Measurements from ENCODE around the gene PRTFDC1.
"Not testable (repeated sequence)": the region's sequence is repeated elsewhere in the genome, so short reads cannot be mapped to it uniquely, and the experiment has no call there.

PRTFDC1 gene

GRCh38 chr10:24973163-24973562 lies 20.8 kb upstream of the PRTFDC1 start:
- TF ChIP-seq POLR2A (IDR thresholded peaks at IDR 0.05; ENCODE audit: extremely low read depth, insufficient read length) (no peak), MYC (IDR thresholded peaks at IDR 0.05; ENCODE audit: low read depth, low read length) (no peak), CTCF (IDR thresholded peaks at IDR 0.05; ENCODE audit: low read depth, low read length) (no peak), MAX (IDR thresholded peaks at IDR 0.05; ENCODE audit: low read depth, low read length) (no peak)
- DNase-seq (ENCODE audit: low read depth), result no peak
- H3K4me3 ChIP-seq (ENCODE audit: low read depth, low read length), result no peak overlapping the region

DNA sequence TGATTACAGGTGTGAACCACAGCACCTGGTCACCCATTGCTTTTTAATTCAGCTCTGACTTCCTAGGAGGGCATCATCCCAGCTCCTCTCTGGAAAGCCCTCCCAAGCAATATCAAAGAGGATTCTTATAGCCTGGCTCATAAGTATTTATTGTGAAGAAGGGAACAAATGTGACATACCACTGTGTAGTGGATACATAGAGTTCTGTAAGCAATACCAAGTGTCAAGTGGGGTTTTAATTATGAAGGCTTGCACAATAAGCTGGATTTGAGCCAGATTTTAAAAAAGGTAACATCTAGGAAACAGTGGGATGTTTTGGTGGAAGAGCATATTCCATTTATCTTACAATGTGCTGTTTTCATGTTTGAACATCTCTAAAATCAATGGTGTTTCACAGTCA lies 19.0 kb upstream of the PRTFDC1 start:
- DNase-seq (ENCODE audit: low read depth), result no peak
- TF ChIP-seq POLR2A (IDR thresholded peaks at IDR 0.05; ENCODE audit: extremely low read depth, insufficient read length) (no peak), MAX (IDR thresholded peaks at IDR 0.05; ENCODE audit: low read depth, low read length) (no peak), CTCF (IDR thresholded peaks at IDR 0.05; ENCODE audit: low read depth, low read length) (no peak), MYC (IDR thresholded peaks at IDR 0.05; ENCODE audit: low read depth, low read length) (no peak)

GRCh38 chr10:24969841-24970281 lies 17.5 kb upstream of the PRTFDC1 start:
- no peak for TF ChIP-seq MAX (IDR thresholded peaks at IDR 0.05; ENCODE audit: low read depth, low read length)
- no peak for TF ChIP-seq CTCF (IDR thresholded peaks at IDR 0.05; ENCODE audit: low read depth, low read length)
- TF ChIP-seq MYC (IDR thresholded peaks at IDR 0.05; ENCODE audit: low read depth, low read length), result no peak
- TF ChIP-seq POLR2A (IDR thresholded peaks at IDR 0.05; ENCODE audit: extremely low read depth, insufficient read length), result no peak
- no peak for DNase-seq (ENCODE audit: low read depth)
- H3K4me3 ChIP-seq (ENCODE audit: low read depth, low read length), result no peak overlapping the region

More for the DNA sequence above, 19.0 kb upstream of the PRTFDC1 start:
- H3K4me3 ChIP-seq (ENCODE audit: low read depth, low read length), result no peak overlapping the region

DNA sequence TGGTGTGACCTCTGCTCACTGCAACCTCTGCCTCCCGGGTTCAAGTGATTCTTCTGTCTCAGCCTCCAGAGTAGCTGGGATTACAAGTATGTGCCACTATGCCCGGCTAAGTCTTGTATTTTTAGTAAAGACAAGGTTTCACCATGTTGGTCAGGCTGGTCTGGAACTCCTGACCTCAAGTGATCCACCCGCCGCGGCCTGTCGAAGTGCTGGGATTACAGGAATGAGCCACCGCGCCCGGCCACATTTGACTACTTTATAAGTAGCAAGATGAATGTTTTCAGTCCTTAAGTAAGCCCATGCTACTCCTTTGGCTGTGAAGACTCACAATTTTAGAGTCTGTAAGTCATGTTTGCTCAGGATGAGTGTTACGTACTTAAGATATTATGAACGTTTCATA lies 16.5 kb upstream of the PRTFDC1 start:
- DNase-seq (ENCODE audit: low read depth); H3K4me3 ChIP-seq (ENCODE audit: low read depth, low read length): not testable (repeated sequence)

GRCh38 chr10:24968349-24968748 lies 15.9 kb upstream of the PRTFDC1 start:
- DNase-seq (ENCODE audit: low read depth), result no peak
- no peak for TF ChIP-seq MAX (IDR thresholded peaks at IDR 0.05; ENCODE audit: low read depth, low read length)
- H3K4me3 ChIP-seq (ENCODE audit: low read depth, low read length), result no peak overlapping the region

DNA sequence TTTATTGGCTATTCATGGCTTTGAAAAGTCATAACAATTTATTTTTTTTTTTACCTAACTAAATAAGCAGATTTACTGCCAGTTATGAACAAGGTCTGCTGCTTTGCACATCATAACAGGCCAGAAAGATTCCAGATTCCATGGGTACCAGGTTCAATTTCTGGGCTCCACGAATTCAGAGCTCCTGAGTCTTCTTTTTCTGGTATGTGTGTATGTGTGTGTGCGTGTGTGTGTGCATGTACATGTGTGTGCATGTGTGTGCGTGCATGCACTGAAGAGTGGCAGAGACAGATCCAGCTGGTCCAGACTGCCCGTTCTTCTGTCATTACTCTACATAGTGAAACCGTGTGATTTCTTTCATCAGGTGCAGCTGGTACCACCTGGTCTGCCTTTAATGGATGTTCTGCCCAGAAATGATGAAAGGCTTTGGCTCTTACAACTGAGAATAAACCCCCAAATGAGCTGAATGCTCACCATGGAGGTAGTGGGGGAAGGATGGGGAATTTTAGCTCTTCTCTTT lies 14.6 kb upstream of the PRTFDC1 start:
- DNase-seq (ENCODE audit: low read depth), result no peak
- H3K4me3 ChIP-seq (ENCODE audit: low read depth, low read length), result no peak overlapping the region
- TF ChIP-seq POLR2A (IDR thresholded peaks at IDR 0.05; ENCODE audit: extremely low read depth, insufficient read length) (no peak), MYC (IDR thresholded peaks at IDR 0.05; ENCODE audit: low read depth, low read length) (no peak), MAX (IDR thresholded peaks at IDR 0.05; ENCODE audit: low read depth, low read length) (no peak), CTCF (IDR thresholded peaks at IDR 0.05; ENCODE audit: low read depth, low read length) (no peak)

DNA sequence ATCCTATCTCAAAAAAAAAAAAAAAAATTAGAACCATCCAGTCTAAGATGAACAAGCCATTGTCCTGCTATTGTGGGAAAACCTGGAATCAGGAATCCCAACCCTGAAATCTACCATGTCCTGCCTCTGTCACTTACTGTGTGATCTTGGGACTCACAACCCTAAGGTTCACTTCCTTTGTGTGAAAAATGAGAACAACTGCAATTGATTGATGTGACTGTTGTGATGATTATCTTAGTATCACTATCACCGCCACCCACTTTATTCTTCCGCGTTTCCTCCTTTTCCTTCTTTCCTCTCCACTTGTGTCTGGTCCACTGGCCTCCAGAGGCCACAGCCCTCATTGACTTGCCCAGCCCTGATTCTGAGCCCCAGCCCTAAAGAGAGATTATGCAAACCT lies 12.6 kb upstream of the PRTFDC1 start:
- TF ChIP-seq MAX (IDR thresholded peaks at IDR 0.05; ENCODE audit: low read depth, low read length) (no peak), CTCF (IDR thresholded peaks at IDR 0.05; ENCODE audit: low read depth, low read length) (no peak), MYC (IDR thresholded peaks at IDR 0.05; ENCODE audit: low read depth, low read length) (no peak), POLR2A (IDR thresholded peaks at IDR 0.05; ENCODE audit: extremely low read depth, insufficient read length) (no peak)
- H3K4me3 ChIP-seq (ENCODE audit: low read depth, low read length), result no peak overlapping the region
- no peak for DNase-seq (ENCODE audit: low read depth)

Data from NB4 (cell line).